Endodermal cell (in vitro differentiated cells): ENCODE measurements around the gene PTPN11. TPM values are rescaled to one million over a fixed set of nuclear protein-coding genes. Genes with fewer than 3 reads are reported as not detected.

ENCODE experiments used
- DNase-seq: peaks from one replicate; pipeline ENCODE4 v3.0.0-alpha.2; 2017
- H3K27ac ChIP-seq: 2 replicates; pipeline ENCODE4 v1.5.1; 2013; ENCODE audit warnings: mild to moderate bottlenecking, low read depth, low read length, moderate library complexity
- H3K27me3 ChIP-seq: 2 replicates; pipeline ENCODE4 v1.6.1; 2013; ENCODE audit warnings: mild to moderate bottlenecking, low read length, moderate library complexity; ENCODE audit not compliant: insufficient read depth, control insufficient read depth, poor library complexity, severe bottlenecking
- H3K36me3 ChIP-seq: 2 replicates; pipeline ENCODE4 v1.7.0; 2013; ENCODE audit warnings: mild to moderate bottlenecking, low read length, moderate library complexity; ENCODE audit not compliant: control insufficient read depth, insufficient read depth
- H3K4me1 ChIP-seq: one replicate; pipeline ENCODE4 v1.7.0; 2013; ENCODE audit warnings: low read length; ENCODE audit not compliant: control insufficient read depth, insufficient read depth
- H3K4me3 ChIP-seq: 2 replicates; pipeline ENCODE4 v1.5.1; 2013; ENCODE audit warnings: mild to moderate bottlenecking, low read length, moderate library complexity
- H3K9ac ChIP-seq: 2 replicates; pipeline ENCODE4 v1.6.1; 2013; ENCODE audit warnings: mild to moderate bottlenecking, low read length, moderate library complexity; ENCODE audit not compliant: poor library complexity, severe bottlenecking; ENCODE audit errors: extremely low read depth
- H3K9me3 ChIP-seq: 2 replicates; pipeline ENCODE4 v1.6.1; 2013; ENCODE audit warnings: mild to moderate bottlenecking, low read length, moderate library complexity; ENCODE audit not compliant: control insufficient read depth
- H3K27ac Mint-ChIP-seq: 2 replicates; pipeline ENCODE4 v1.8.0; 2020; ENCODE audit warnings: mixed read lengths
- H3K27me3 Mint-ChIP-seq: 2 replicates; pipeline ENCODE4 v1.8.0; 2021; ENCODE audit warnings: mild to moderate bottlenecking, mixed read lengths; ENCODE audit not compliant: insufficient read depth
- H3K36me3 Mint-ChIP-seq: 2 replicates; pipeline ENCODE4 v1.8.0; 2020; ENCODE audit warnings: low read depth, mixed read lengths
- H3K4me1 Mint-ChIP-seq: 2 replicates; pipeline ENCODE4 v1.8.0; 2020; ENCODE audit warnings: mixed read lengths
- H3K4me3 Mint-ChIP-seq: 2 replicates; pipeline ENCODE4 v1.8.0; 2020; ENCODE audit warnings: mild to moderate bottlenecking, moderate library complexity, mixed read lengths
- H3K9me3 Mint-ChIP-seq: 2 replicates; pipeline ENCODE4 v1.8.0; 2020; ENCODE audit warnings: mild to moderate bottlenecking, mixed read lengths
- CTCF ChIP-seq: fragments of 200-600 bp; sonication (generic); conservative IDR thresholded peaks from 2 replicates; pipeline ENCODE4 v1.5.0; 2021; ENCODE audit warnings: antibody characterized with exemption, mild to moderate bottlenecking
- WGBS, 2 experiments: methylation state at CpG; one replicate each; pipeline versions ENCODE4 v1.1.5 to v1.1.7; 2013; ENCODE audit warnings: missing lambda C conversion rate in 2 of 2, mixed read lengths in 1 of 2; ENCODE audit not compliant: insufficient coverage in 1 of 2, insufficient read length in 1 of 2; 5-methylcytosine and 5-hydroxymethylcytosine counted together
- total RNA-seq, 2 donors: library from RNA; stranded (reverse); fragmentation: NEBNext Ultra II Directional in 1 of 2; extraction: Animal tissue kit (Norgen Biotek cat#: 25700) in 1 of 2; gene quantifications; 2 replicates in 1 of 2; 3 replicates in 1 of 2; pipeline ENCODE4 v1.2.1, GENCODE V29; 2021

PTPN11 gene
- total RNA-seq, 2 donors from 2014 or later, result 98.2 to 106 TPM

GRCh38 chr12:112421363-112421762, 2.6 kb downstream of the PTPN11 start:
- no peak for DNase-seq
- Mint-ChIP-seq H3K36me3 (peaks cover 7% of the 10 kb centered on the region), H3K9me3 (no peaks in the 10 kb centered on the region), H3K27me3 (no peaks in the 10 kb centered on the region), H3K4me3 (no peak overlapping the region), H3K27ac (no peak overlapping the region), H3K4me1 (peaks cover 16% of the 10 kb centered on the region)
- Histone ChIP-seq H3K9ac (no peak overlapping the region), H3K27ac (no peak overlapping the region), H3K4me1 (peaks cover 6% of the 10 kb centered on the region), H3K9me3 (no peaks in the 10 kb centered on the region), H3K27me3 (no peaks in the 10 kb centered on the region), H3K4me3 (no peak overlapping the region), H3K36me3 (peaks cover 12% of the 10 kb centered on the region)
- WGBS, 2 experiments, result 88% methylated on average over 1 of the region's 1 CpG; no CpG with 5 or more reads in 1 of the 2 experiments
- no peak for TF ChIP-seq CTCF

GRCh38 chr12:112422531-112422930, 3.8 kb downstream of the PTPN11 start:
- H3K4me1 Mint-ChIP-seq, result peaks cover 16% of the 10 kb centered on the region
- peaks cover 7% of the 10 kb centered on the region for H3K36me3 Mint-ChIP-seq
- Histone ChIP-seq H3K9me3 (no peaks in the 10 kb centered on the region), H3K9ac (no peak overlapping the region), H3K4me3 (peak overlapping the region; percentile 33), H3K27me3 (no peaks in the 10 kb centered on the region), H3K27ac (no peak overlapping the region), H3K4me1 (peaks cover 6% of the 10 kb centered on the region), H3K36me3 (peaks cover 12% of the 10 kb centered on the region)
- peak; percentile 61 for DNase-seq
- H3K9me3 Mint-ChIP-seq, result no peaks in the 10 kb centered on the region
- H3K4me3 Mint-ChIP-seq, result no peak overlapping the region
- H3K27me3 Mint-ChIP-seq, result no peaks in the 10 kb centered on the region
- 83 to 91% methylated on average over 4 to 5 of the region's 5 CpGs for WGBS, 2 experiments
- peak; percentile 20 for TF ChIP-seq CTCF
- H3K27ac Mint-ChIP-seq, result peak overlapping the region; percentile 60

- TF ChIP-seq CTCF, result no peak
- H3K9ac ChIP-seq, result no peak overlapping the region
- H3K27me3 ChIP-seq, result no peaks in the 10 kb centered on the region
- Mint-ChIP-seq H3K9me3 (no peaks in the 10 kb centered on the region), H3K4me1 (peaks cover 16% of the 10 kb centered on the region), H3K27ac (peak overlapping the region; percentile 9), H3K4me3 (no peak overlapping the region), H3K27me3 (no peaks in the 10 kb centered on the region), H3K36me3 (peaks cover 11% of the 10 kb centered on the region)
- peaks cover 6% of the 10 kb centered on the region for H3K4me1 ChIP-seq
- 95 to 96% methylated on average over 3 of the region's 3 CpGs for WGBS, 2 experiments
- no peak overlapping the region for H3K27ac ChIP-seq
- H3K4me3 ChIP-seq, result no peak overlapping the region
- H3K9me3 ChIP-seq, result no peaks in the 10 kb centered on the region
- DNase-seq, result peak; percentile 31
- peaks cover 12% of the 10 kb centered on the region for H3K36me3 ChIP-seq
Measured at GRCh38 chr12:112424126-112424525, 5.4 kb downstream of the PTPN11 start.
